ENCODE data around the gene C6orf47.

The C6orf47 gene

GRCh38 chr6:31687860-31688693, 27.5 kb upstream of the C6orf47 start:
- DNase-seq: no peak

DNA sequence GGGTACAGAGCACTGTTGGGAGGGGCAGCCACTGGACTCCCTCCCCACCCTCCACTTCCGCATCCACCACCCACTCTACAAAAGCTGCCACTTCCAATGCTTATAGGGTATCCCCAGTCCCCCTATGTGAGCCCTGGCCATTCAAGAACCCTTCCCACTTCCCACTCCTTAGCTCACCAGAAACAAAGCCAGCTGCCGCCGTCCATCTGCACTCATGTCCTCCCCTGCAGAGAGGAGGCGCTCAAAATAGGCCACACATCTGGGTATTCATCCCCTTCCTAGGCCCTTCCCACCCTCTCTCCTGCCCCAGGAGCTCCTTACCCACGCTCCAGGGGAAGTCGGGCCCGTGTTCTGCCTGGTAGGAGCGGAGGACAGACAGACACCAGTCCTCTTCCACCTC, 26.7 kb upstream of the C6orf47 start:
- DNase-seq: no peak

- DNase-seq: no peak
Observed at GRCh38 chr6:31686483-31686882, 25.9 kb upstream of the C6orf47 start.

DNA sequence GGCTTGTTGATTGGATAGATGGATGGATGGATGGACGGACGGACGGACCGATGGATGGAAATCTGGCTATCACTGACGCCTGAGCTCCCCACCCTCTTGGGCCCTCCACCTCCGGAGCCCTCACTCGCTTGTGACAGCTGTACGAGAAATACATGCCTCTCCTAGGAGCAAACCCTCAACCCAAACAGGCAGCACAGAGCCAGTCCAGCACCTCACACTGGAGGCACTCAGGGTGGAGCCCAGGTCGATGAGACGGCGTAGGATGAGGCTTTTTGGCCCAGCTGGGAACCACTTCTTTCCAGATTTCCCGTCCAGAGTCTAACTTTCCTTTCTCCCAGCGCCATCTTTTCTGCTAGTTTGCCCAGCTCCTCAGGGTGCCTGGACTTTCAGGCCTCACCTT, 23.0 kb upstream of the C6orf47 start:
- no peak for DNase-seq

- peak; percentile 47 for DNase-seq
Observed at GRCh38 chr6:31681135-31681671, 20.6 kb upstream of the C6orf47 start.

GRCh38 chr6:31680226-31681134, 19.9 kb upstream of the C6orf47 start, which contains the start of gene LY6G5C:
TSS of gene LY6G5C (minus strand) at chr6:31681067. CDS start at chr6:31680373, 694 bp downstream.
- DNase-seq: peak; percentile 90

- no peak for DNase-seq
Observed at GRCh38 chr6:31677955-31678354, 17.4 kb upstream of the C6orf47 start.

DNA sequence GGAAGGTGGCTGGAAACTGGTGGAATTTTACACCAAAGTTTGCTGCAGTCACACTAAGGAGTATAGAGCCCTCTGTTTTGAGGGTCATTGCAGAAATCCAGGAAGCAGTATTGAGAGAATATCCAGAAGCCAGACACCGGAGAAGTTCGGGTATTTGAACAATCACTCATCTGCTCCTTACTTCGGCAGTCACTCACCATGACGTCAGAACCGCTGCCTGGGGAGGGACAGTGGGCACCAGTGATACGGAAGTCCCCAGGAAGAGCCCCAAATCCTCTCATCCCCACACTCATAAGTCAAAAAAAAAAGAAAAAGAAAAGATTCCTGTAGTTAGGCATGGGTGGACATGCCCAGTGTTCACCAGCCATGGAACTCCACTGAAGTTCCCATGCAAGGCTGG, 16.3 kb upstream of the C6orf47 start:
- no peak for DNase-seq

DNA sequence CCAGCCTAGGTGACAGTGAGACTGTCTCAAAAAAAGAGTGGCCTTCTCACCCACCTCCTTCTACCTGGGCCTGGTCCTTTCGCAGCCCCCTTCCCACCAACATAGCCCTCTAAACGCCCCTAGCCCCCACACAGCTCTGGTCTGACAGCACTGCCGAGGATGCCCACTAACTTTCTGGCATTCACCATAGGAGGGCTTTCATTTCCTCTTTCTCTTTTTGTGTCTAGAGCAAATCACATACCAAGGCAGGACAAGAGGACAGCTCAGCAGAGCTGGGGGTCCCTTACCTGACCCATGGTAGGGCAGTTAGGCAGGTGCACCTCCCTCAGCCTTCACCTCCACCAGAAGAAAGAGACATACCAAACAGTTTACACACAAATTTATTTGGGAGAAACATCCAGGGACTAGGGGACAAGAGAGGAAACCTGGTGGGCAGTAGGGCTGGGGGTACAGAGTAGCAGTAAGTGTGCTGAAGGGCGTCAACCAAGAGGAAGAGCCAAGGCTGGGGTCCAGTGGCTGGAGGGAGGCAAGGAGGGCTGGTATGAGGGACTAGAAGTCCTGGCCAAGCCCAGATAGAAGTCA, 15.8 kb upstream of the C6orf47 start:
- no peak for DNase-seq

- no peak for DNase-seq
Observed at GRCh38 chr6:31669676-31670075, 9.1 kb upstream of the C6orf47 start, which contains the start of gene LY6G5B. TSS of gene LY6G5B (plus strand) at chr6:31669976. CDS start at chr6:31670951, 975 bp downstream.

DNA sequence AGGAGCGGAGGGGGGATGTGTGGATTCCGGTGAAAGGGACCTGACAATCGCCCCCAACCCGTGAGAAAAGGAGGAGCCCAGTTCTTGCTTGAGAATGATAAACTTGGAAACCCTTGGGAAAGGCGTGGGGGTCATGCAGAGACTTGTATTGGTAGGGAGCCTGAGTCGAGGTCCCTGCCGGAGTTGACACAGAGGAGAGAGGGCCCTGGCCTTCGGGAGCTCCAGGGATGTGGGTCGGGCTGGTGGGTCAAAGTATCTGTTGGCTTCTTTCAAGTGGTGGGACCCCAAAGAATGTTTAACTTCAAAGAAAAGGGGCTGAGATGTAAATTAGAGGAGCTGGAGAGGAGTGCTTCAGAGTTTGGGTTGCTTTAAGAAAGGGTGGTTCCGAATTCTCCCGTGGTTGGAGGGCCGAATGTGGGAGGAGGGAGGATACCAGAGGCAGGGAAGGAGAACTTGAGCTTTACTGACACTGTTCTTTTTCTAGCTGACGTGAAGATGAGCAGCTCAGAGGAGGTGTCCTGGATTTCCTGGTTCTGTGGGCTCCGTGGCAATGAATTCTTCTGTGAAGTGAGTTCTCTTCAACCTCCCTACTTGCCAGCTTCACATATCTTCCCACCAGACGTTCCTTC, 5.9 kb upstream of the C6orf47 start:
- no peak for DNase-seq

DNA sequence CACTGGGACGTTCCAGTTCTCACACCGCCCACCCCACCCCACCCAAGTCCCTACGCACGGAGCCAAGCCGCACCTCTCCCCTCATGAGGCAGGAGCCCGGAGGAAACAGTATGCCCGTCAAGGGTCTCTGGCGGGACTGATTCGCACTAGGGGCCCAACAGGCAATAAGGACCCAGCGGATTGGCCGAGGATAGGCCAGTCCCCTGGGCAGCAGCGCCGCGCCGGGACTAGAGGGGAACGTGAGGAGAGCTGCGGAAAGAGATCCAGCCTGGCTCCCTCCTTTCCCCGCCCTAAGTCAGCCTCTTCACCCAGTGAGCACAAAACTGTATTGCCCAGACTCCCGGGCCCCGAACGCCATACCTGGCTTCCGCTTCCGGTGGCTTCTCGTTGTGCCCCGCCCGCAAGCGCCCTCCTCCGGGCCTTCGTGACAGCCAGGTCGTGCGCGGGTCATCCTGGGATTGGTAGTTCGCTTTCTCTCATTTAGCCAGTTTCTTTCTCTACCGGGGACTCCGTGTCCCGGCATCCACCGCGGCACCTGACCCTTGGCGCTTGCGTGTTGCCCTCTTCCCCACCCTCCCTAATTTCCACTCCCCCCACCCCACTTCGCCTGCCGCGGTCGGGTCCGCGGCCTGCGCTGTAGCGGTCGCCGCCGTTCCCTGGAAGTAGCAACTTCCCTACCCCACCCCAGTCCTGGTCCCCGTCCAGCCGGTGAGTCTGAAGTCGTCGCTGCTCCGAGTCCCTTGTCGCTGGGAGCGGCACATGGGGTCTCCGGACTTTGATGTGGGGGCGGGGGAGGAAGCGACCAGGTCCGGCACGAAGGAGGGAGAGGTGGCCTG, 5.1 kb upstream of the C6orf47 start, which contains the start of gene CSNK2B:
TSS of gene CSNK2B (plus strand) at position 580 of the 836 bp plus-strand sequence. CDS start 752 bp downstream, outside the sequence.
- peak; percentile 99 for DNase-seq

DNA sequence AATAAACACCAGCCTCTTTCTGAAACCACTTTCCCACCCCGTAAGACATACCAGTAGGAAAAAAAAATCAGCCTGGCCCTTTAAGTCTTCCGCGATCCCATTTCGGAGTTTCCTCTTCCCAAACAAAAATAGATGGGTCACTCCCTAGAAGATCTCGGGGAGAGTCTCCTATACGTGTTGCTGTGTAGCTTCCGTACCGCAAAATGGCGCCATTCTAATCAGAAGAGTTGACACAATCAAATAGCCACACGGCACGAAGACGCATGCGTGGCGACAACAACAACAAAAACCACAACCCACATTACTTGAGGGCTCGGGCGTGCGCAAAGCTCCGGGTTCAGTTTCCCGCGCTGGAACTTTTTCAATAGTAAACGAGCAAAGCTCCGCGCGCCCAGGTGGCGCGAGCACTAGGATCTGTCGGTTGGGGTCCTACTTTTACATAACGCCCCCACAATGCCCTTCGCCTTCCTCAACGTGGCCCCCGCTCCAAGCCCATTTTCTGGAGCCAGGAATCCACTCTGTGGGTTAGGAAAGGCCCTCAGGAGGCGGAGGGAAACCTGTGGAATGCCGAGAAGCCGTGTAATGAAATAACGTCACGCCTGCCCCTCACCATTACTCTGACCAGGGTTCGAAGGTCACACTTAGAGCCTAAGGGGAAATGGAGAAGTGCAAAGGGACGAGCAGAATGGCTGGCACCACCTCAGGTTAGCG, 4.4 kb upstream of the C6orf47 start, which contains the start of gene GPANK1:
TSS of gene GPANK1 (minus strand) at position 208 of the 711 bp plus-strand sequence. CDS start 519 bp downstream, outside the sequence.
- peak; percentile 92 for DNase-seq

DNA sequence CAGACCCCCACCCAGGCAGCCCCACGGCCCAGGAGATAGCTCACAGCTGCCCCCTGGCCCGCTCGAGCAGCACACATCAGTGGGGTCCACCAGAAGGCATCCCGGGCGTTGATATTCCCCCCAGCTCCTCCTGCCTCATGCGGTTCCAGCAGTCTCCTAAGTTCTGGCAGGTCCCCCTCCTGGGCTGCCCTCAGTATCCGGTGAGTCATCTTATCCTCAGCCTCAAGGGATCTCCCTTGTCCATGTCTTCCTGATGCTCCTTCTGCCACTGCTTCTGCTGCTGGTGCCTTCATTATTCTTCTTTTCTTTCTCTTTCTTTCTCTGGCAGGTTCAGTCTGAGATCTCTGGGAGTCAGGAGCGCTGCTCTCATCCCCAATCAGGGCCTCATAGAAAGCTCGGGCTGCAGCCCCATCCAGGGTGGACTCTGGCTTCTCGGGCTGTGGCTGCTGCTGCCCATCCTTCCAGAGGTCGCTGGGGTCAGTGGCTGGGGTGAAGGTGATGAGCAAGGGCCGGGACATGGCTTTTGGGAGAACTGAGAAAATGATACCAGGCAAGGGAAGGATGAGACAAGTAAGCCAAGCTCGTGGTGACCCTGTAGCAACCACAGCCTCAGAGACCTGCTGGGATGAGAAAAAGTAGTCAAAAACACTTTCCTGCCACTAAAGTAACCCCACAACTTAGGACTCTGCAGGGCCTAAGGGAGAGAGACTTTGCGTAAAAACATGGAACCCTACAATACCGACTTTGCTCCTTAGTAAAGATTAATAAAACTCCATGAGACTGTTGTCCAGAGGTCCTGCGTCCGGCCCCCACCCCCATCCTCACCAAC, 3.6 kb upstream of the C6orf47 start:
- no peak for DNase-seq

GRCh38 chr6:31663126-31663960, 2.8 kb upstream of the C6orf47 start:
- no peak for DNase-seq

GRCh38 chr6:31662124-31662723, 1.6 kb upstream of the C6orf47 start:
- DNase-seq: no peak

DNA sequence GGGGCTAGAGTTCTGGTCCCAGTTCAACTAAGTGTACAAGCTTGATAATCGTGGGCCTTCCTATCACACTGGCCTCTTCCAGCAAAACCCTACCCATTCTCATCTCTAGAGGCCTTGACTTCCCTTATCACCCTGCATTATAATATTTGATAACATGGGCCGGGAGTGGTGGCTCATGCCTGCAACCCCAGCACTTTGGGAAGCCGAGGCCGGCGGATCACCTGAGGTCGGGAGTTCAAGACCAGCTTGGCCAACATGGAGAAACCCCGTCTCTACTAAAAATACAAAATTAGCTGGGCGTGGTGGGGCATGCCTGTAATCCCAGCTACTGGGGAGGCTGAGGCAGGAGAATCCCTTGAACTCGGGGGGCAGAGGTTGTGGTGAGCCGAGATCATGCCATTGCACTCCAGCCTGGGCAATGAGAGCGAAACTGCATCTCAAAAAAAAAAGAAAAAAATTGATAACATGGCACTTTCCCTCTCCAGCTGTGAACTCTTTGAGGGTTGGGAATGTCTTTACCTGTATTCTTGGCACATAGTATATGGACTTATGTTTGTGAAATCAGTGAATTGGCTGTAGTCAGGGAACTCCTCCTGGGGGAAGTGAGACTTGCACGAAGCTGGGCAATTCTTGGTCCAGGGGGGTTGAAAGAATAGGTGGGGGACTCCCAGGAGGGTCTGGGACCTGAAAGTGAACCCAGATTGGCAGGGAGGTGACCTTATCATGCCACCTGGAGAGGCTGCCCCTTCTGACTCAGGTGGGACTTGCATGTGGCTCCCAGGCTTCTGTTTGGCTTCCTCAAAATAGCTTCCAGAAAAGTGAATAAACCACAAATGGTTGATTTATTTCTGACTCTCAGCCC, 915 bp upstream of the C6orf47 start:
- no peak for DNase-seq
